HEK293T (cell line): ENCODE measurements around the gene SLC10A1.

ENCODE experiments used
- ARNT ChIP-seq: fragments of 450-650 bp; IDR thresholded peaks from 2 replicates; pipeline ENCODE4 v1.6.1; 2017; ENCODE audit warnings: mild to moderate bottlenecking
- BHLHE40 ChIP-seq: fragments of 450-650 bp; IDR thresholded peaks from 2 replicates; pipeline ENCODE4 v1.6.1; 2016; ENCODE audit warnings: mild to moderate bottlenecking, moderate library complexity, borderline replicate concordance
- ELF4 ChIP-seq: fragments of 450-650 bp; IDR thresholded peaks from 2 replicates; pipeline ENCODE4 v1.6.1; 2017; ENCODE audit warnings: antibody characterized with exemption
- FOXA1 ChIP-seq: fragments of 450-650 bp; IDR thresholded peaks from 2 replicates; pipeline ENCODE4 v1.6.1; 2016; ENCODE audit warnings: mild to moderate bottlenecking
- FOXK2 ChIP-seq: fragments of 450-650 bp; IDR thresholded peaks from 2 replicates; pipeline ENCODE4 v1.6.1; 2016; ENCODE audit warnings: mild to moderate bottlenecking
- FOXM1 ChIP-seq: fragments of 450-650 bp; IDR thresholded peaks from 2 replicates; pipeline ENCODE4 v1.6.1; 2017; ENCODE audit warnings: mild to moderate bottlenecking, borderline replicate concordance
- L3MBTL2 ChIP-seq: fragments of 450-650 bp; conservative IDR thresholded peaks from 2 replicates; pipeline ENCODE4 v1.6.1; 2016; ENCODE audit warnings: mild to moderate bottlenecking
- SP1 ChIP-seq: fragments of 450-650 bp; IDR thresholded peaks from 2 replicates; pipeline ENCODE4 v1.6.1; 2017
- TARDBP ChIP-seq: fragments of 450-650 bp; IDR thresholded peaks from 2 replicates; pipeline ENCODE4 v1.6.1; 2016
- TF ChIP-seq, protein P1 (sequence below): fragments of 450-650 bp; IDR thresholded peaks from 2 replicates; pipeline ENCODE4 v1.6.1; 2016

DNA sequence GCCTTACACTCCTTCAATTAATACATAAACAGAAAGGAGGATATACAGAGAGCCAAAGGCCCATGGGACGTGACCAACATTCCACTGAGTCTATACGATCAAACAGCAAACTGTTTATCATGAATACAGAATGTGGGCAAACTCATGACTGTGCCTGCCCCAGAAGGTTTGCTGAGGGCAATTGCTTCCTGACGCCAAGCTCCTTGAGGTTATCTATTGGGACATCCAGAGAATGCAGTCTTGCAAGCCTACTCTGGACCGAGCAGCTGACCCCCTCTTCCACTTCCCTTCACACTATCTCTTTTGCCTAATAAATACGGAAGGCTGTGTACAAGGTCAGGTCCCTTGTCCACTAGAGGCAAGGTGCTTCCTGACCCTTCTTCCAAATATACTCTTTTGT is 18.5 kb upstream of the SLC10A1 start:
- no peak for TF ChIP-seq ELF4
- TF ChIP-seq FOXM1: no peak
- no peak for TF ChIP-seq FOXA1
- TF ChIP-seq SP1: no peak
- TF ChIP-seq BHLHE40: no peak
- no peak for TF ChIP-seq ARNT
- TF ChIP-seq L3MBTL2: no peak
- TF ChIP-seq, protein P1, sequence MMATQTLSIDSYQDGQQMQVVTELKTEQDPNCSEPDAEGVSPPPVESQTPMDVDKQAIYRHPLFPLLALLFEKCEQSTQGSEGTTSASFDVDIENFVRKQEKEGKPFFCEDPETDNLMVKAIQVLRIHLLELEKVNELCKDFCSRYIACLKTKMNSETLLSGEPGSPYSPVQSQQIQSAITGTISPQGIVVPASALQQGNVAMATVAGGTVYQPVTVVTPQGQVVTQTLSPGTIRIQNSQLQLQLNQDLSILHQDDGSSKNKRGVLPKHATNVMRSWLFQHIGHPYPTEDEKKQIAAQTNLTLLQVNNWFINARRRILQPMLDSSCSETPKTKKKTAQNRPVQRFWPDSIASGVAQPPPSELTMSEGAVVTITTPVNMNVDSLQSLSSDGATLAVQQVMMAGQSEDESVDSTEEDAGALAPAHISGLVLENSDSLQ: no peak
- no peak for TF ChIP-seq TARDBP
- no peak for TF ChIP-seq FOXK2
